Ishikawa (cell line): ENCODE results near the gene PRDM12.

Experiments
- CEBPB ChIP-seq: IDR thresholded peaks from 2 replicates; pipeline ENCODE4 v1.6.1; 2012
- CREB1 ChIP-seq: IDR thresholded peaks from 2 replicates; pipeline ENCODE4 v1.6.1; 2012; ENCODE audit warnings: low read depth
- EGR1 ChIP-seq: IDR thresholded peaks from 2 replicates; pipeline ENCODE4 v1.6.1; 2012
- EP300 ChIP-seq: IDR thresholded peaks from 2 replicates; pipeline ENCODE4 v1.6.1; 2012; ENCODE audit warnings: borderline replicate concordance
- FOXM1 ChIP-seq: IDR thresholded peaks from 2 replicates; pipeline ENCODE4 v1.6.1; 2012; ENCODE audit warnings: low read depth, borderline replicate concordance
- REST ChIP-seq: IDR thresholded peaks from 2 replicates; pipeline ENCODE4 v1.6.1; 2012; ENCODE audit warnings: low read depth, mild to moderate bottlenecking
- TAF1 ChIP-seq: IDR thresholded peaks from 2 replicates; pipeline ENCODE4 v1.6.1; 2012; ENCODE audit warnings: low read depth, mild to moderate bottlenecking
- USF1 ChIP-seq: IDR thresholded peaks from 2 replicates; pipeline ENCODE4 v1.6.1; 2012
- YY1 ChIP-seq: IDR thresholded peaks from 2 replicates; pipeline ENCODE4 v1.6.1; 2012; ENCODE audit warnings: low read depth
- ZBTB7A ChIP-seq: IDR thresholded peaks from 2 replicates; pipeline ENCODE4 v1.6.1; 2012; ENCODE audit warnings: low read depth

- TF ChIP-seq CREB1 = no peak
- no peak for TF ChIP-seq FOXM1
- no peak for TF ChIP-seq ZBTB7A
- no peak for TF ChIP-seq CEBPB
- no peak for TF ChIP-seq USF1
- no peak for TF ChIP-seq EP300
- no peak for TF ChIP-seq YY1
- no peak for TF ChIP-seq EGR1
- TF ChIP-seq REST = no peak
- no peak for TF ChIP-seq TAF1
Measured at GRCh38 chr9:130703501-130703900, 39.1 kb downstream of the PRDM12 start.
